PC-3 (cell line): Measurements from ENCODE around the gene SMYD2.

Experiments
- EZH2 ChIP-seq: fragments of 300-600 bp; sonication (generic); IDR thresholded peaks from one replicate; pipeline ENCODE4 v1.6.1; 2017; ENCODE audit warnings: antibody characterized with exemption, mild to moderate bottlenecking, low read length; ENCODE audit not compliant: unreplicated experiment
- EZH2phosphoT487 ChIP-seq: fragments of 300-600 bp; sonication (generic); IDR thresholded peaks from 2 replicates; pipeline ENCODE4 v1.6.1; 2018; ENCODE audit warnings: mild to moderate bottlenecking, antibody characterized with exemption, low read length, borderline replicate concordance
- TF ChIP-seq, protein P1 (sequence below): fragments of 300-600 bp; sonication (generic); conservative IDR thresholded peaks from 2 replicates; pipeline ENCODE4 v1.5.1; 2017; ENCODE audit warnings: antibody characterized with exemption, low read depth, mild to moderate bottlenecking, low read length

DNA sequence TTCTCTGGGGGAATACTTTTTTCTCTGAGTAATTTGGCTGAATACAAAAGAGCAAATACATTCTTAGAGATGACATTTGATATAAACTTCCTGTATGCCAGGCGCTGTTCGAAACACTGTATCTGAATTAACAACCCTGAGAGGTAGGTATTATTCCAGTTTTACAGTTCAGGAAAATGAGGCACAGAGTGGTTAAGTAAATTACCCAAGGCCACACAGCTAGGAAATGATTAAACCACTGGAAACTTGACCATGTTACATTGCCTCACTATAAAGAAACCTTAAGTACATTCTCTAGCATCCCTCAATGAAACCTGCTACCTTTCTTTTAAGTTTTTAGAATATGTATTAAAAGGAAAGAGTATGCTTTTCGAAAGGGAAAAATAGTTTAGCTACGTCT lies 54.6 kb downstream of the SMYD2 start:
- TF ChIP-seq, protein P1, sequence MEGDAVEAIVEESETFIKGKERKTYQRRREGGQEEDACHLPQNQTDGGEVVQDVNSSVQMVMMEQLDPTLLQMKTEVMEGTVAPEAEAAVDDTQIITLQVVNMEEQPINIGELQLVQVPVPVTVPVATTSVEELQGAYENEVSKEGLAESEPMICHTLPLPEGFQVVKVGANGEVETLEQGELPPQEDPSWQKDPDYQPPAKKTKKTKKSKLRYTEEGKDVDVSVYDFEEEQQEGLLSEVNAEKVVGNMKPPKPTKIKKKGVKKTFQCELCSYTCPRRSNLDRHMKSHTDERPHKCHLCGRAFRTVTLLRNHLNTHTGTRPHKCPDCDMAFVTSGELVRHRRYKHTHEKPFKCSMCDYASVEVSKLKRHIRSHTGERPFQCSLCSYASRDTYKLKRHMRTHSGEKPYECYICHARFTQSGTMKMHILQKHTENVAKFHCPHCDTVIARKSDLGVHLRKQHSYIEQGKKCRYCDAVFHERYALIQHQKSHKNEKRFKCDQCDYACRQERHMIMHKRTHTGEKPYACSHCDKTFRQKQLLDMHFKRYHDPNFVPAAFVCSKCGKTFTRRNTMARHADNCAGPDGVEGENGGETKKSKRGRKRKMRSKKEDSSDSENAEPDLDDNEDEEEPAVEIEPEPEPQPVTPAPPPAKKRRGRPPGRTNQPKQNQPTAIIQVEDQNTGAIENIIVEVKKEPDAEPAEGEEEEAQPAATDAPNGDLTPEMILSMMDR: no peak
- no peak for TF ChIP-seq EZH2
- TF ChIP-seq EZH2phosphoT487: no peak
